SK-N-SH treated with all-trans-retinoic acid at 6 μM for 48 hours (cell line): ENCODE data around the gene ZNF692.
"Not testable (repeated sequence)": the region's sequence is repeated elsewhere in the genome, so short reads cannot be mapped to it uniquely, and the experiment has no call there.

Experiments used
- ATAC-seq: fragments of 200-7000 bp; cut with Tn5 transposase; 3 replicates; pipeline ENCODE4 v1.9.1; 2020; ENCODE audit warnings: mild to moderate bottlenecking, moderate library complexity
- ARNTL ChIP-seq: fragments of 450-650 bp; formaldehyde crosslinking; IDR thresholded peaks from 2 replicates; pipeline ENCODE4 v1.5.0; 2020; ENCODE audit warnings: low read depth, mild to moderate bottlenecking, moderate library complexity, borderline replicate concordance
- BACH2 ChIP-seq: fragments of 250-450 bp; sonication (Bioruptor Pico); IDR thresholded peaks from 2 replicates; pipeline ENCODE4 v1.9.0; 2021; ENCODE audit warnings: mild to moderate bottlenecking, borderline replicate concordance
- CSDC2 ChIP-seq: fragments of 250-450 bp; sonication (Bioruptor Pico); IDR thresholded peaks from 2 replicates; pipeline ENCODE4 v1.5.0; 2020; ENCODE audit warnings: mild to moderate bottlenecking, moderate library complexity
- ESRRG ChIP-seq: fragments of 250-450 bp; sonication (Bioruptor Pico); IDR thresholded peaks from 2 replicates; pipeline ENCODE4 v1.6.1; 2021; ENCODE audit warnings: mild to moderate bottlenecking
- GLIS3 ChIP-seq: fragments of 250-450 bp; sonication (Bioruptor Pico); IDR thresholded peaks from 2 replicates; pipeline ENCODE4 v1.5.0; 2020; ENCODE audit warnings: mild to moderate bottlenecking, moderate library complexity
- OSR1 ChIP-seq: fragments of 250-450 bp; sonication (Bioruptor Pico); IDR thresholded peaks from 2 replicates; pipeline ENCODE4 v1.8.0; 2022; ENCODE audit warnings: moderate library complexity, mild to moderate bottlenecking, inconsistent platforms
- PPARA ChIP-seq: fragments of 250-450 bp; sonication (Bioruptor Pico); IDR thresholded peaks from 2 replicates; pipeline ENCODE4 v1.5.0; 2020; ENCODE audit warnings: mild to moderate bottlenecking, borderline replicate concordance
- RARB ChIP-seq: fragments of 250-450 bp; sonication (Bioruptor Pico); IDR thresholded peaks from 2 replicates; pipeline ENCODE4 v1.8.0; 2021; ENCODE audit warnings: mild to moderate bottlenecking, moderate library complexity
- SNAI2 ChIP-seq: fragments of 250-450 bp; sonication (Bioruptor Pico); IDR thresholded peaks from 2 replicates; pipeline ENCODE4 v1.5.0; 2020; ENCODE audit warnings: mild to moderate bottlenecking, moderate library complexity
- TOX ChIP-seq: fragments of 250-450 bp; sonication (Bioruptor Pico); IDR thresholded peaks from 2 replicates; pipeline ENCODE4 v1.8.0; 2021; ENCODE audit warnings: mild to moderate bottlenecking, moderate library complexity, borderline replicate concordance
- ZFP3 ChIP-seq: fragments of 250-450 bp; sonication (Bioruptor Pico); IDR thresholded peaks from 2 replicates; pipeline ENCODE4 v1.5.0; 2020; ENCODE audit warnings: mild to moderate bottlenecking, moderate library complexity
- ZFP30 ChIP-seq: fragments of 450-650 bp; formaldehyde crosslinking; IDR thresholded peaks from 2 replicates; pipeline ENCODE4 v1.5.0; 2022; ENCODE audit warnings: mild to moderate bottlenecking, moderate library complexity
- ZNF565 ChIP-seq: fragments of 450-650 bp; formaldehyde crosslinking; conservative IDR thresholded peaks from 2 replicates; pipeline ENCODE4 v1.5.0; 2020; ENCODE audit warnings: low read depth, mild to moderate bottlenecking, moderate library complexity
- ZNF70 ChIP-seq: fragments of 450-650 bp; formaldehyde crosslinking; IDR thresholded peaks from 2 replicates; pipeline ENCODE4 v1.5.0; 2020; ENCODE audit warnings: mild to moderate bottlenecking, moderate library complexity
- ZNF8 ChIP-seq: fragments of 450-650 bp; formaldehyde crosslinking; IDR thresholded peaks from 2 replicates; pipeline ENCODE4 v1.5.0; 2020; ENCODE audit warnings: mild to moderate bottlenecking, moderate library complexity
- TF ChIP-seq, protein P1 (sequence below): fragments of 250-450 bp; sonication (Bioruptor Pico); IDR thresholded peaks from 2 replicates; pipeline ENCODE4 v1.5.1; 2021; ENCODE audit warnings: mild to moderate bottlenecking, moderate library complexity
- TF ChIP-seq, protein P2 (sequence below): fragments of 250-450 bp; sonication (Bioruptor Pico); IDR thresholded peaks from 2 replicates; pipeline ENCODE4 v1.8.0; 2020; ENCODE audit warnings: mild to moderate bottlenecking, moderate library complexity, borderline replicate concordance
- TF ChIP-seq, protein P3 (sequence below): fragments of 250-450 bp; sonication (Bioruptor Pico); IDR thresholded peaks from 2 replicates; pipeline ENCODE4 v1.5.0; 2020; ENCODE audit warnings: mild to moderate bottlenecking, moderate library complexity
- TF ChIP-seq, protein P4 (sequence below): fragments of 250-450 bp; sonication (Bioruptor Pico); IDR thresholded peaks from 2 replicates; pipeline ENCODE4 v1.5.1; 2020; ENCODE audit warnings: low read depth, mild to moderate bottlenecking, moderate library complexity
- TF ChIP-seq, protein P5 (sequence below): fragments of 250-450 bp; sonication (Bioruptor Pico); IDR thresholded peaks from 2 replicates; pipeline ENCODE4 v1.8.0; 2021; ENCODE audit warnings: low read depth, mild to moderate bottlenecking, moderate library complexity, borderline replicate concordance

The ZNF692 gene

DNA sequence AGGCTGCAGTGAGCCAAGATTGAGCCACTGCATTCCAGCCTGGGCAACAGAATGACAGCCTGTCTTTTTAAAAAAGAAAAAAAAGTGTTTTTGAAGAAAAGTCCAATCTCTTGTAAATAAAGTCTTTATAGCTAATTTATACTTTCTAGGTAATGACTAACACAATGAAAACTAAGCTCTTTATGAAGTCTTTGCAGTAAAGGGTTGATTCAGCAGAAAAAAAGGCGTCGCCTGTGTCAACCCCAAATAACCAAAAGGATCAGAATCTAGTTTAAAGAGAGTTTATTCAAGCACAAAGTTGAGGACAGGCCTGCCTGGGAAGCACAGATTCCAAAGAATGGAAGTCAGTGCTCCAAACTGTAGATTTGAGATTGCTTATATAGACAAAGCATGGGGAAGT, 32.9 kb upstream of the ZNF692 start (continued):
- no peak for TF ChIP-seq ESRRG
- TF ChIP-seq, protein P1, sequence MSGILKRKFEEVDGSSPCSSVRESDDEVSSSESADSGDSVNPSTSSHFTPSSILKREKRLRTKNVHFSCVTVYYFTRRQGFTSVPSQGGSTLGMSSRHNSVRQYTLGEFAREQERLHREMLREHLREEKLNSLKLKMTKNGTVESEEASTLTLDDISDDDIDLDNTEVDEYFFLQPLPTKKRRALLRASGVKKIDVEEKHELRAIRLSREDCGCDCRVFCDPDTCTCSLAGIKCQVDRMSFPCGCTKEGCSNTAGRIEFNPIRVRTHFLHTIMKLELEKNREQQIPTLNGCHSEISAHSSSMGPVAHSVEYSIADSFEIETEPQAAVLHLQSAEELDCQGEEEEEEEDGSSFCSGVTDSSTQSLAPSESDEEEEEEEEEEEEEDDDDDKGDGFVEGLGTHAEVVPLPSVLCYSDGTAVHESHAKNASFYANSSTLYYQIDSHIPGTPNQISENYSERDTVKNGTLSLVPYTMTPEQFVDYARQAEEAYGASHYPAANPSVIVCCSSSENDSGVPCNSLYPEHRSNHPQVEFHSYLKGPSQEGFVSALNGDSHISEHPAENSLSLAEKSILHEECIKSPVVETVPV, result no peak
- TF ChIP-seq, all 23 proteins: peak for 0

- no peak for ATAC-seq
Measured at GRCh38 chr1:248890549-248891498, 31.9 kb upstream of the ZNF692 start.

DNA sequence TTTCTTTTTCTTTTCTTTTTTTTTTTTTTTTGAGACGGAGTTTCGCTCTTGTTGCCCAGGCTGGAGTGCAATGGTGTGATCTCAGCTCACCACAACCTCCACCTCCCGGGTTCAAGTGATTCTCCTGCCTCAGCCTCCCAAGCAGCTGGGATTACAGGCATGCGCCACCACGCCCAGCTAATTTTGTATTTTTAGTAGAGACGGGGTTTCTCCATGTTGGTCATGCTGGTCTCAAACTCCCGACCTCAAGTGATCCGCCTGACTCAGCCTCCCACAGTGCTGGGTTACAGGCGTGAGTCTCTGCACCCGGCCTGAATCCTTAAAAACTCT, 31.0 kb upstream of the ZNF692 start:
- not testable (repeated sequence) for ATAC-seq

More at GRCh38 chr1:248890549-248891498, 31.9 kb upstream of the ZNF692 start:
- no peak for TF ChIP-seq ARNTL (CRISPR knock-in tag)

- TF ChIP-seq, protein P2, sequence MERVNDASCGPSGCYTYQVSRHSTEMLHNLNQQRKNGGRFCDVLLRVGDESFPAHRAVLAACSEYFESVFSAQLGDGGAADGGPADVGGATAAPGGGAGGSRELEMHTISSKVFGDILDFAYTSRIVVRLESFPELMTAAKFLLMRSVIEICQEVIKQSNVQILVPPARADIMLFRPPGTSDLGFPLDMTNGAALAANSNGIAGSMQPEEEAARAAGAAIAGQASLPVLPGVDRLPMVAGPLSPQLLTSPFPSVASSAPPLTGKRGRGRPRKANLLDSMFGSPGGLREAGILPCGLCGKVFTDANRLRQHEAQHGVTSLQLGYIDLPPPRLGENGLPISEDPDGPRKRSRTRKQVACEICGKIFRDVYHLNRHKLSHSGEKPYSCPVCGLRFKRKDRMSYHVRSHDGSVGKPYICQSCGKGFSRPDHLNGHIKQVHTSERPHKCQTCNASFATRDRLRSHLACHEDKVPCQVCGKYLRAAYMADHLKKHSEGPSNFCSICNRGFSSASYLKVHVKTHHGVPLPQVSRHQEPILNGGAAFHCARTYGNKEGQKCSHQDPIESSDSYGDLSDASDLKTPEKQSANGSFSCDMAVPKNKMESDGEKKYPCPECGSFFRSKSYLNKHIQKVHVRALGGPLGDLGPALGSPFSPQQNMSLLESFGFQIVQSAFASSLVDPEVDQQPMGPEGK (CRISPR knock-in tag), result no peak
- no peak for TF ChIP-seq ZNF8 (CRISPR knock-in tag)
- TF ChIP-seq ZFP30 (CRISPR knock-in tag), result no peak
- TF ChIP-seq, protein P3, sequence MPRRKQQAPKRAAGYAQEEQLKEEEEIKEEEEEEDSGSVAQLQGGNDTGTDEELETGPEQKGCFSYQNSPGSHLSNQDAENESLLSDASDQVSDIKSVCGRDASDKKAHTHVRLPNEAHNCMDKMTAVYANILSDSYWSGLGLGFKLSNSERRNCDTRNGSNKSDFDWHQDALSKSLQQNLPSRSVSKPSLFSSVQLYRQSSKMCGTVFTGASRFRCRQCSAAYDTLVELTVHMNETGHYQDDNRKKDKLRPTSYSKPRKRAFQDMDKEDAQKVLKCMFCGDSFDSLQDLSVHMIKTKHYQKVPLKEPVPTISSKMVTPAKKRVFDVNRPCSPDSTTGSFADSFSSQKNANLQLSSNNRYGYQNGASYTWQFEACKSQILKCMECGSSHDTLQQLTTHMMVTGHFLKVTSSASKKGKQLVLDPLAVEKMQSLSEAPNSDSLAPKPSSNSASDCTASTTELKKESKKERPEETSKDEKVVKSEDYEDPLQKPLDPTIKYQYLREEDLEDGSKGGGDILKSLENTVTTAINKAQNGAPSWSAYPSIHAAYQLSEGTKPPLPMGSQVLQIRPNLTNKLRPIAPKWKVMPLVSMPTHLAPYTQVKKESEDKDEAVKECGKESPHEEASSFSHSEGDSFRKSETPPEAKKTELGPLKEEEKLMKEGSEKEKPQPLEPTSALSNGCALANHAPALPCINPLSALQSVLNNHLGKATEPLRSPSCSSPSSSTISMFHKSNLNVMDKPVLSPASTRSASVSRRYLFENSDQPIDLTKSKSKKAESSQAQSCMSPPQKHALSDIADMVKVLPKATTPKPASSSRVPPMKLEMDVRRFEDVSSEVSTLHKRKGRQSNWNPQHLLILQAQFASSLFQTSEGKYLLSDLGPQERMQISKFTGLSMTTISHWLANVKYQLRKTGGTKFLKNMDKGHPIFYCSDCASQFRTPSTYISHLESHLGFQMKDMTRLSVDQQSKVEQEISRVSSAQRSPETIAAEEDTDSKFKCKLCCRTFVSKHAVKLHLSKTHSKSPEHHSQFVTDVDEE (CRISPR knock-in tag), result no peak
- TF ChIP-seq, protein P1, result no peak
- TF ChIP-seq OSR1 (CRISPR knock-in tag), result no peak
- TF ChIP-seq ARNTL (CRISPR knock-in tag), result no peak
- no peak for TF ChIP-seq GLIS3 (CRISPR knock-in tag)
- TF ChIP-seq CSDC2 (CRISPR knock-in tag), result no peak
- no peak for TF ChIP-seq ESRRG
- TF ChIP-seq TOX (CRISPR knock-in tag), result no peak
- TF ChIP-seq SNAI2 (CRISPR knock-in tag), result no peak
- TF ChIP-seq ZNF70 (CRISPR knock-in tag), result no peak
- TF ChIP-seq, protein P4, sequence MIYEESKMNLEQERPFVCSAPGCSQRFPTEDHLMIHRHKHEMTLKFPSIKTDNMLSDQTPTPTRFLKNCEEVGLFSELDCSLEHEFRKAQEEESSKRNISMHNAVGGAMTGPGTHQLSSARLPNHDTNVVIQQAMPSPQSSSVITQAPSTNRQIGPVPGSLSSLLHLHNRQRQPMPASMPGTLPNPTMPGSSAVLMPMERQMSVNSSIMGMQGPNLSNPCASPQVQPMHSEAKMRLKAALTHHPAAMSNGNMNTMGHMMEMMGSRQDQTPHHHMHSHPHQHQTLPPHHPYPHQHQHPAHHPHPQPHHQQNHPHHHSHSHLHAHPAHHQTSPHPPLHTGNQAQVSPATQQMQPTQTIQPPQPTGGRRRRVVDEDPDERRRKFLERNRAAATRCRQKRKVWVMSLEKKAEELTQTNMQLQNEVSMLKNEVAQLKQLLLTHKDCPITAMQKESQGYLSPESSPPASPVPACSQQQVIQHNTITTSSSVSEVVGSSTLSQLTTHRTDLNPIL (CRISPR knock-in tag), result no peak
- no peak for TF ChIP-seq ZNF565
- TF ChIP-seq ZFP3 (CRISPR knock-in tag), result no peak
- TF ChIP-seq, protein P5, sequence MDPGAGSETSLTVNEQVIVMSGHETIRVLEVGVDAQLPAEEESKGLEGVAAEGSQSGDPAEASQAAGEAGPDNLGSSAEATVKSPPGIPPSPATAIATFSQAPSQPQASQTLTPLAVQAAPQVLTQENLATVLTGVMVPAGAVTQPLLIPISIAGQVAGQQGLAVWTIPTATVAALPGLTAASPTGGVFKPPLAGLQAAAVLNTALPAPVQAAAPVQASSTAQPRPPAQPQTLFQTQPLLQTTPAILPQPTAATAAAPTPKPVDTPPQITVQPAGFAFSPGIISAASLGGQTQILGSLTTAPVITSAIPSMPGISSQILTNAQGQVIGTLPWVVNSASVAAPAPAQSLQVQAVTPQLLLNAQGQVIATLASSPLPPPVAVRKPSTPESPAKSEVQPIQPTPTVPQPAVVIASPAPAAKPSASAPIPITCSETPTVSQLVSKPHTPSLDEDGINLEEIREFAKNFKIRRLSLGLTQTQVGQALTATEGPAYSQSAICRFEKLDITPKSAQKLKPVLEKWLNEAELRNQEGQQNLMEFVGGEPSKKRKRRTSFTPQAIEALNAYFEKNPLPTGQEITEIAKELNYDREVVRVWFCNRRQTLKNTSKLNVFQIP (CRISPR knock-in tag), result no peak
- no peak for TF ChIP-seq BACH2
- no peak for TF ChIP-seq PPARA (CRISPR knock-in tag)
- no peak for TF ChIP-seq RARB
- ATAC-seq, result peak; percentile 21; the same call in 1 of the 3 replicates
Measured at GRCh38 chr1:248886237-248886895, 27.5 kb upstream of the ZNF692 start.
